SK-N-SH (cell line): ENCODE data around the gene TMA16. TPM values are rescaled to one million over a fixed set of nuclear protein-coding genes. Genes with fewer than 3 reads are reported as not detected.

Experiments used
- CTCF ChIA-PET: fragments of 300-600, 350-600 bp; formaldehyde crosslinking; extraction: SDS; loops from one replicate; lab custom pipeline; 2021; lab: Yijun Ruan, JAX
- POLR2A ChIA-PET: fragments of 350-600 bp; sonication (Branson Sonifier 250); formaldehyde crosslinking; extraction: SDS; loops from one replicate; lab custom pipeline; 2020; ENCODE audit warnings: antibody characterized with exemption, inconsistent platforms; lab: Yijun Ruan, JAX
- DNase-seq: peaks from one replicate; pipeline ENCODE4 v3.0.0; 2012
- H2AFZ ChIP-seq: fragments of 200-600 bp; sonication (generic); 2 replicates; pipeline ENCODE4 v1.8.1; 2016; ENCODE audit warnings: antibody characterized with exemption, mild to moderate bottlenecking, low read depth
- H3F3A ChIP-seq: fragments of 200-600 bp; sonication (generic); replicated peaks from 2 replicates; pipeline ENCODE3; 2016; ENCODE audit warnings: antibody characterized with exemption, mild to moderate bottlenecking; ENCODE audit not compliant: insufficient read depth
- H3K27ac ChIP-seq, 2 experiments: fragments of 200-500 bp in 1 of 2; fragments of 200-600 bp in 1 of 2; sonication (Bioruptor generic) in 1 of 2; sonication (generic), shearing (Covaris generic) in 1 of 2; 2 replicates each; pipeline versions ENCODE4 v1.5.1 to v1.6.1; 2014 to 2016; ENCODE audit warnings: low read depth in 2 of 2, inconsistent platforms in 1 of 2, low read length in 1 of 2, mild to moderate bottlenecking in 1 of 2, mixed read lengths in 1 of 2
- H3K27me3 ChIP-seq: fragments of 200-600 bp; sonication (generic), shearing (Covaris generic); 2 replicates; pipeline ENCODE4 v1.6.1; 2016; ENCODE audit warnings: mixed run types; ENCODE audit not compliant: insufficient read depth
- H3K36me3 ChIP-seq, 2 experiments: fragments of 200-500 bp in 1 of 2; fragments of 200-600 bp in 1 of 2; sonication (Bioruptor generic) in 1 of 2; sonication (generic) in 1 of 2; replicated peaks in 1 of 2; 2 replicates each; pipeline versions ENCODE3 to v1.5.1; 2014 to 2016; ENCODE audit warnings: low read length in 1 of 2, mild to moderate bottlenecking in 1 of 2; ENCODE audit not compliant: insufficient read depth in 2 of 2, control insufficient read depth in 1 of 2
- H3K4me1 ChIP-seq, 2 experiments: fragments of 200-500 bp in 1 of 2; fragments of 200-600 bp in 1 of 2; sonication (Bioruptor generic) in 1 of 2; sonication (generic), shearing (Covaris generic) in 1 of 2; 2 replicates each; pipeline versions ENCODE4 v1.5.1 to v1.6.1; 2014 to 2016; ENCODE audit warnings: low read depth in 1 of 2, low read length in 1 of 2, mixed run types in 1 of 2; ENCODE audit not compliant: insufficient read depth in 2 of 2, control insufficient read depth in 1 of 2
- H3K4me2 ChIP-seq: fragments of 200-600 bp; sonication (generic), shearing (Covaris generic); 2 replicates; pipeline ENCODE4 v1.6.1; 2017; ENCODE audit warnings: mixed run types
- H3K4me3 ChIP-seq, 2 experiments: fragments of 200-500 bp in 1 of 2; fragments of 200-600 bp in 1 of 2; sonication (Bioruptor generic) in 1 of 2; sonication (generic), shearing (Covaris generic) in 1 of 2; 2 replicates each; pipeline versions ENCODE4 v1.5.1 to v1.8.1; 2014 to 2016; ENCODE audit warnings: low read depth in 2 of 2, inconsistent platforms in 1 of 2, low read length in 1 of 2, mild to moderate bottlenecking in 1 of 2, mixed read lengths in 1 of 2, moderate library complexity in 1 of 2
- H3K79me2 ChIP-seq: fragments of 200-600 bp; sonication (generic); 2 replicates; pipeline ENCODE4 v1.8.1; 2017; ENCODE audit warnings: mild to moderate bottlenecking; ENCODE audit not compliant: insufficient read depth
- H3K9ac ChIP-seq: fragments of 200-600 bp; sonication (generic); 2 replicates; pipeline ENCODE4 v1.6.1; 2017; ENCODE audit warnings: mixed run types
- H3K9me2 ChIP-seq: fragments of 200-600 bp; sonication (generic); 2 replicates; pipeline ENCODE4 v1.6.1; 2017; ENCODE audit warnings: mixed run types
- H3K9me3 ChIP-seq: fragments of 200-600 bp; sonication (generic); 2 replicates; pipeline ENCODE4 v1.6.1; 2017; ENCODE audit warnings: mixed run types, mild to moderate bottlenecking, moderate library complexity
- H4K20me1 ChIP-seq: fragments of 200-600 bp; sonication (generic); 2 replicates; pipeline ENCODE4 v1.6.1; 2017; ENCODE audit warnings: mild to moderate bottlenecking, mixed run types; ENCODE audit not compliant: insufficient read depth
- EP300 ChIP-seq, 2 experiments: IDR thresholded peaks; 2 replicates each; pipeline versions ENCODE4 v1.4.0 to v1.6.1; 2012; ENCODE audit warnings: borderline replicate concordance in 1 of 2, low read depth in 1 of 2, low read length in 1 of 2
- EZH2phosphoT487 ChIP-seq: fragments of 200-600 bp; sonication (generic); IDR thresholded peaks from 2 replicates; pipeline ENCODE4 v1.6.1; 2017; ENCODE audit warnings: low read depth, mixed run types, mild to moderate bottlenecking, antibody characterized with exemption, moderate library complexity, borderline replicate concordance
- FOSL2 ChIP-seq: IDR thresholded peaks from 2 replicates; pipeline ENCODE4 v1.4.0; 2012; ENCODE audit warnings: low read depth, mild to moderate bottlenecking, moderate library complexity, borderline replicate concordance
- FOXJ3 ChIP-seq: sonication (generic); formaldehyde crosslinking; IDR thresholded peaks from 2 replicates; pipeline ENCODE4 v1.5.1; 2020; ENCODE audit warnings: mild to moderate bottlenecking, missing genetic modification reagents
- FOXM1 ChIP-seq: IDR thresholded peaks from 2 replicates; pipeline ENCODE4 v1.4.0; 2012; ENCODE audit warnings: low read depth, mild to moderate bottlenecking
- GABPA ChIP-seq: IDR thresholded peaks from 2 replicates; pipeline ENCODE4 v1.4.0; 2012; ENCODE audit warnings: low read depth, mild to moderate bottlenecking
- GATA2 ChIP-seq: sonication (generic); formaldehyde crosslinking; IDR thresholded peaks from 2 replicates; pipeline ENCODE4 v1.5.0; 2020; ENCODE audit warnings: mild to moderate bottlenecking, missing genetic modification reagents
- IRF3 ChIP-seq: fragments of 150-350 bp; IDR thresholded peaks from 2 replicates; pipeline ENCODE4 v1.6.1; 2016; ENCODE audit warnings: mild to moderate bottlenecking, low read depth, low read length
- JUND ChIP-seq: IDR thresholded peaks from 2 replicates; pipeline ENCODE4 v1.4.0; 2012
- MEF2A ChIP-seq: IDR thresholded peaks from 2 replicates; pipeline ENCODE4 v1.4.0; 2012; ENCODE audit warnings: low read depth, borderline replicate concordance
- NFIC ChIP-seq: IDR thresholded peaks from 2 replicates; pipeline ENCODE4 v1.4.0; 2012; ENCODE audit warnings: borderline replicate concordance
- NRF1 ChIP-seq: IDR thresholded peaks from 2 replicates; pipeline ENCODE4 v1.6.1; 2012; ENCODE audit warnings: low read depth, mild to moderate bottlenecking, low read length
- POLR2AphosphoS5 ChIP-seq: IDR thresholded peaks from 2 replicates; pipeline ENCODE4 v1.6.1; 2012; ENCODE audit warnings: low read depth, low read length
- RAD21 ChIP-seq: IDR thresholded peaks from 2 replicates; pipeline ENCODE4 v1.6.1; 2012; ENCODE audit warnings: mild to moderate bottlenecking, low read length
- RCOR1 ChIP-seq: fragments of 150-350 bp; IDR thresholded peaks from 2 replicates; pipeline ENCODE4 v1.6.1; 2017; ENCODE audit warnings: antibody characterized with exemption, low read length
- RFX5 ChIP-seq: IDR thresholded peaks from 2 replicates; pipeline ENCODE4 v1.6.1; 2012; ENCODE audit warnings: mild to moderate bottlenecking, improper control_type of control experiment, low read length
- RXRA ChIP-seq: IDR thresholded peaks from 2 replicates; pipeline ENCODE4 v1.4.0; 2012; ENCODE audit warnings: low read depth, mild to moderate bottlenecking, borderline replicate concordance
- SMC3 ChIP-seq: IDR thresholded peaks from 2 replicates; pipeline ENCODE4 v1.6.1; 2012; ENCODE audit warnings: low read depth, low read length, improper control_type of control experiment
- USF2 ChIP-seq: fragments of 150-350 bp; IDR thresholded peaks from 2 replicates; pipeline ENCODE4 v1.6.1; 2017; ENCODE audit warnings: antibody characterized with exemption, low read length, low read depth, borderline replicate concordance
- WGBS: methylation state at CpG from one replicate; pipeline ENCODE4 v1.1.6; 2017; ENCODE audit warnings: low lambda C conversion rate; 5-methylcytosine and 5-hydroxymethylcytosine counted together
- polyA plus RNA-seq, 3 experiments: library from polyadenylated mRNA; depleted of rRNA; stranded (reverse); fragments of >200 nt; gene quantifications; 2 replicates each; pipeline ENCODE4 v1.2.3, GENCODE V29; 2012
- TF ChIP-seq, protein P1 (sequence below): fragments of 200-600 bp; sonication (generic); IDR thresholded peaks from 2 replicates; pipeline ENCODE4 v1.6.1; 2017; ENCODE audit warnings: antibody characterized with exemption, mild to moderate bottlenecking, moderate library complexity

Gene TMA16
- polyA plus RNA-seq, 1 of the 3 experiments (the other 2 are of a cell fraction) = 10.0 TPM

DNA sequence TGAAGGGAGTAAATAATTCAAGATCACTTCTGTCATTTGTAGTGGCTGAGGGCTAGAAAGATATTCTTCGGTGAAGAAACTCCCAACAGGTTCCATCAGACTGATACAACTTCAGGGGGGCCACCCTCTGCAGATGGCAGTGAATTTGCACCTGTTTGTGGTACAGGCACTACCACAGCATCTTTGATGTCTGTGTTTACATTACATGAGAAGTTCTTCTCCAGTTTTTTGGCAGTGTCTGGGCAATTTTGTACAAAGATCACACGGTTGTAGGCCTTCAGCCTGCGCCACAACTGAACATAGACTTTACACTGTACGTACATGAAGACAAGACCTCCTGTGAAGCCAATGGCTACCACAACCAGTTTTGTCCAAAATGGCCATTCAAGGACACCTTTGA is 34.2 kb downstream of the TMA16 start (continued):
- TF ChIP-seq IRF3 (no peak), NRF1 (no peak), FOXM1 (no peak), POLR2AphosphoS5 (no peak), RCOR1 (no peak), RAD21 (no peak), USF2 (no peak), JUND (no peak), FOXJ3 (CRISPR knock-in tag) (no peak), FOSL2 (no peak), GABPA (no peak)
- TF ChIP-seq, protein P1, sequence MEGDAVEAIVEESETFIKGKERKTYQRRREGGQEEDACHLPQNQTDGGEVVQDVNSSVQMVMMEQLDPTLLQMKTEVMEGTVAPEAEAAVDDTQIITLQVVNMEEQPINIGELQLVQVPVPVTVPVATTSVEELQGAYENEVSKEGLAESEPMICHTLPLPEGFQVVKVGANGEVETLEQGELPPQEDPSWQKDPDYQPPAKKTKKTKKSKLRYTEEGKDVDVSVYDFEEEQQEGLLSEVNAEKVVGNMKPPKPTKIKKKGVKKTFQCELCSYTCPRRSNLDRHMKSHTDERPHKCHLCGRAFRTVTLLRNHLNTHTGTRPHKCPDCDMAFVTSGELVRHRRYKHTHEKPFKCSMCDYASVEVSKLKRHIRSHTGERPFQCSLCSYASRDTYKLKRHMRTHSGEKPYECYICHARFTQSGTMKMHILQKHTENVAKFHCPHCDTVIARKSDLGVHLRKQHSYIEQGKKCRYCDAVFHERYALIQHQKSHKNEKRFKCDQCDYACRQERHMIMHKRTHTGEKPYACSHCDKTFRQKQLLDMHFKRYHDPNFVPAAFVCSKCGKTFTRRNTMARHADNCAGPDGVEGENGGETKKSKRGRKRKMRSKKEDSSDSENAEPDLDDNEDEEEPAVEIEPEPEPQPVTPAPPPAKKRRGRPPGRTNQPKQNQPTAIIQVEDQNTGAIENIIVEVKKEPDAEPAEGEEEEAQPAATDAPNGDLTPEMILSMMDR = no peak
- TF ChIP-seq, all 33 proteins: peak for 0

- Histone ChIP-seq H3K9me3 (no peaks in the 10 kb centered on the region), H3K4me1 (no peaks in the 10 kb centered on the region), H3K27ac (no peak overlapping the region), H3K4me3 (no peak overlapping the region), H3K9me2 (no peaks in the 10 kb centered on the region), H4K20me1 (no peaks in the 10 kb centered on the region), H3K36me3 (peaks cover 38 to 57% of the 10 kb centered on the region in 2 experiments), H2AFZ (no peak overlapping the region), H3K27me3 (no peaks in the 10 kb centered on the region), H3K79me2 (no peaks in the 10 kb centered on the region)
- WGBS = 93% methylated on average over 4 of the region's 4 CpGs
- CTCF ChIA-PET = interaction anchor here (0.9 to 6.2 kb wide), 3 partner anchors 9 to 1037 kb away, joined by 3 to 40 read pairs (median 12); no protein-coding TSS in a partner anchor
- TF ChIP-seq EZH2phosphoT487 (no peak), RFX5 (no peak), SMC3 (no peak), RXRA (no peak), NFIC (no peak), NRF1 (no peak), GATA2 (CRISPR knock-in tag) (no peak), EP300 (IDR thresholded peaks at IDR 0.05; ENCODE audit: borderline replicate concordance in 1 of 2, low read depth in 1 of 2, low read length in 1 of 2) (no peak), MEF2A (no peak)
- TF ChIP-seq, all 33 proteins: peak for 0
- POLR2A ChIA-PET = no interaction called here
- no peak for DNase-seq
- Histone ChIP-seq H3K4me2 (no peak overlapping the region), H3K9ac (no peak overlapping the region), H3F3A (no peaks in the 10 kb centered on the region)
Measured at GRCh38 chr4:163534056-163534455, 39.6 kb downstream of the TMA16 start.
